ENCODE measurements around the gene SHANK3.
A peak's percentile ranks its signal among the peaks of the same experiment; 100 is the strongest.
"Not testable (repeated sequence)": the region's sequence is repeated elsewhere in the genome, so short reads cannot be mapped to it uniquely, and the experiment has no call there.

The SHANK3 gene

GRCh38 chr22:50672471-50673230 lies at the start of gene SHANK3:
SHANK3 (plus strand) TSS chr22:50672823.
- no peak within 1 kb of the TSS for H3K4me3 ChIP-seq (ENCODE audit: low read length)
- TF ChIP-seq ZNF274 (IDR thresholded peaks at IDR 0.05; ENCODE audit: low read depth, low read length): no peak

DNA sequence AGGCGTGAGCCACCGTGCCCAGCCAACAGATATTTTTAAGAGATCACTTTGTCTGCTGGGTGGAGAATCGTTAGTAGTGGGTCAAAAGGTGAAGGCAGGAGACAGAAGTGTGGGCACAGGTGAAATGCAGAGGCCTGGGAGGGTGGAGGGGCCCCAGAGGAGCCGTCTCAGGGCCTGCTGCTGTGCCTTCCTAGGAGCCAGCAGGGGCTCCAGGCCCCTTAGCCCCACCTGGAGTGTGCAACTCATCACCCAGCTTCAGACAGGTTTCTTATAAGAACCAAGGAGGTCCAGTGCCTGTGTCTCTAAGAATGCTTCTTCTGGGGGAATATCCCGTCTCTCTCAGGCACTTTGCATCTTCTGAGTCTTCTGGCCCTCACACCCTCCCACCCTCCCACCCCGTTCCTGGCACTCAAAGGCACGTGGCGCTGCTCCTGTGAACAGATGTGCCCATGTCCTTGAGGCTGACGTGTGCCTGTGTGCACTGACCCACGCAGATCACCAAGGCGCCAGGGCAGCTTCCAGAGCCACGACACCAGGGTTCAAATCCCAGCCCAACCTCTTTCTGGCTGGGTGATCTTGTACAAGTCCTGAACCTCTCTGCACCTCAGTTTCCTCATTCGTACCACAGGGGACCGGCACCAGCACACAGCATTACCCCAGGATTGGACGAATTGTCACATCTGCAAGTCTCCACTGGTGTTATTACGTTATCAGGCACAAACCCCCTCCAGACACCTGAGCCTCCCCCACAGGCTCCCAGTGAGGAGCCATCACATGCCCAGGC lies 48.1 kb upstream of the SHANK3 start:
- no peak for TF ChIP-seq ZNF274 (IDR thresholded peaks at IDR 0.05; ENCODE audit: low read depth, low read length)
- H3K4me3 ChIP-seq (ENCODE audit: low read length): no peak overlapping the region

DNA sequence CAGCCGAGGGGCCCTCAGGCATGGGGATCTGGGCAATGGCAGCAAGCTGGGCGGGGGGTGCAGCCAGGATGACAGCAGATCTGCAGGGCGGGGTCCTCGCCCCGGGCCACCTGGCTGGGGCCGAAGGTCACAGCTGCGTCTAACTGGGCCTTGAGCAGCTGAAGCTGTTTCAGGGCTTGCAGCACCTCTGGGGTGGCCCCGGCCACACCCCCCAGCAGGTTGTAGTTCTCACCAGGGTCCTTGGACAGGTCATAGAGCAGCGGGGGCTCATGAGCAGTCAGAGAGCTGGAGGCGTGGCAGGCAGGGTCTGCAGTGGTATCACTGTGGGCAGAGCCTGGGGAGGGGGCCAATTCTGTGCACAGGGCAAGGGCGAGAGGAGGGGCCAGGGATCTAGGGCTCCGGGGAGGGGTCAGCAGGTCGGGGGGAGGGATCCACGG lies 47.5 kb upstream of the SHANK3 start:
- no peak overlapping the region for H3K4me3 ChIP-seq (ENCODE audit: low read length)
- no peak for TF ChIP-seq ZNF274 (IDR thresholded peaks at IDR 0.05; ENCODE audit: low read depth, low read length)

- no peak overlapping the region for H3K4me3 ChIP-seq (ENCODE audit: low read length)
- no peak for TF ChIP-seq ZNF274 (IDR thresholded peaks at IDR 0.05; ENCODE audit: low read depth, low read length)
Measured at GRCh38 chr22:50625568-50626313, 46.9 kb upstream of the SHANK3 start.

GRCh38 chr22:50626314-50626849 lies 46.2 kb upstream of the SHANK3 start:
- H3K4me3 ChIP-seq (ENCODE audit: low read length): no peak overlapping the region
- no peak for TF ChIP-seq ZNF274 (IDR thresholded peaks at IDR 0.05; ENCODE audit: low read depth, low read length)

DNA sequence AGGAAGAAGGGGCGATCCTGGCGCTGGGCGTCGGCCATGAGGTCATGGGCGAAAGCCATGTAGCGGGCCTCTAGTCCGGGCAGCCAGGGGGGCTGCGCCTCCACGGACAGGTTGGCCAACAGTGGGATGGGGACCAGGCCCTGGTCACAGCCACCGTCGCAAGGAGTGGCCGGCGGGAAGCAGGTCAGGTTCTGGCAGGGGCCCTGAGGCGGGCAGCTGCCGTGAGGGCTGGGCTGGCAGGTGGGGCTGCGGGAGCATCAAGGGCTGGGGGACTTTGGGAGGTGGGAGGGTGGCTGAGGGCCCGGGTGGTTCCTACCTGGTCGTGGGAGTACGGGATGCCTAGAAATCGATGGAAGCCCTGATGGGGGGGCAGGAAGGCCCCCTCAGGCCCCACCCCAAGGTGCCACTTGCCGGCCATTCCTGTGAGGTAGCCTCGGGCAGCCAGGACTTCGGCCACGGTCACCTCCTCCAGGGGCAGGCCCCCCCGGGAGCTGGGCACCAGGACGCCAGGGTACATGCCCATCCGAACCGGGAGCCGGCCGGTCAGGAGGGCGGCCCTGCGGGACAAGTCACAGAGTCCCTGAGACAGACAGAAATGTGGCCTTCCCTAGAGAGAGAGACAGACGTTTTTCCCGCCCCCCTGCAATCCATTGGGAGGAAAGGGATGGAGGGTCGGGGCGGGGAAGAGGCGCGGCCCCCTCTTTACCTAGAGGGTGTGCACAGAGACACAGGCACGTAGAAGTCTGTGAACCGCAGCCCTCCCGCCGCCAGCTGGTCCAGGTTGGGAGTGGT lies 45.6 kb upstream of the SHANK3 start:
- no peak for TF ChIP-seq ZNF274 (IDR thresholded peaks at IDR 0.05; ENCODE audit: low read depth, low read length)
- H3K4me3 ChIP-seq (ENCODE audit: low read length): peak overlapping the region; percentile 83

DNA sequence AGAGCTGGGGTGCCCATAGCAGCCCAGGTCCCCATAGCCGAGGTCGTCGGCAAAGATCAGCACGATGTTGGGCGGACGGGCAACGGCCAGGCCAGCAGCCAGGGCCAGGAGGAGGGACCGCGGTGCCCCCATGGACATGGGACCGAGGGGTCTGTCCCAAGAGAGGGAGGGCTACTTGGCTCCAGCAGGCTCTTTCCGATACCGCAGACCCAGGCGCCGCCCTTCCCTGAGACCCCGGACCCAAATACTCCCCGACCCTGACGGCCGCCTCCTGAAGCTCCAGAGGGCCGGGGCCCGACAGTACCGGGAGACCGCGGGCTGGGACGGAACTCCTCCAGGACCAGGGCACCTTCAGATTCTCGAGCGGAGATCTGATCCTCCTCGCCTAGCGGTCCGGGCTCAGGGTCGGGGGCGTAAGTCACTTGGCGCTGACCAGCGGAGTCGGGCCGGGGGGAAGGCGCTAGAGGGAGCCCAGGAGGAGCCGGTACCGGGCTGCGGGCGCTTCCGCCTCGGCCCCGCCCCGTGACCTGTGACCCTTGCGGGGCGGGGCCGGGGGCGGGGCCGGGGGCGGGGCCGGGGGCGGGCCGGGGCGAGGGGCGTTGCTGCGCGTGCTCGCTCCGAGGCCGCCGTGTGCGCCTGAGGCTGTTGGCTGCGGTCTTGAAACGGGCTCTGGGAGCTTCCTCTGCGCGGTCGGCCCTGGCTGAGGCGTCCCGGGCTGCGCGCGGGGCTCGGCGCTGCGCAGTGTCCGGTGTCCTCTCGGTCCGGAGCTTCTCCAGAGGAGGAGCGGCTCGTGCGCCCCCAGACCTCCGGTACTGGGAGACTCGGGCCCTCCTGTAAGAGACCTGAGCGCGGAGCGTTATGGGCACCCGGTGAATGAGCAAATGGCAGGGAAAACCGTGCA lies 44.7 kb upstream of the SHANK3 start, which contains the start of gene ARSA:
Gene ARSA, minus strand, starts transcription at position 511 of the 901 bp plus-strand sequence. Its CDS starts 373 bp downstream, at position 138.
- H3K4me3 ChIP-seq (ENCODE audit: low read length): peak within 1 kb of the TSS; percentile 83
- no peak for TF ChIP-seq ZNF274 (IDR thresholded peaks at IDR 0.05; ENCODE audit: low read depth, low read length)

GRCh38 chr22:50628543-50629134 lies 44.0 kb upstream of the SHANK3 start:
- peak overlapping the region; percentile 78 for H3K4me3 ChIP-seq (ENCODE audit: low read length)
- no peak for TF ChIP-seq ZNF274 (IDR thresholded peaks at IDR 0.05; ENCODE audit: low read depth, low read length)

DNA sequence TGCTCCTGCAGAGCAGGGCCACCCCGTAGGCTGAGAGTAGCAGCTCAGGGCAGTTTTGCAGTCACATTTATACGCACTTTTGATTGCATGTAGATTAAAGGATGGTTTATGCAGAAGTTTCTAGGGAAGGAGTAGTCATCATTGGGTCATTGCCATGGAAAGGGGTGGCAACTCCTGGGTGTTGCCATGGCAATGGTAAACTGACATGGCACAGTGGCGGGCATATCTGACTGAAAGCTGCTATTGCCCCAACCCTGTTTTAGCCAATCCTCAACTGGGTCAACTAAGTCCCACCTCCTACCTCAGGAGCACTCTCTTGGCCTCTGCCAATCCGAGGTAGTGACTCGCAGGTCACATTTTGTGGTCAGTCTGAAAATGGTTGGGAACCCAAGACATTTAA lies 42.2 kb upstream of the SHANK3 start:
- H3K4me3 ChIP-seq (ENCODE audit: low read length): no peak overlapping the region
- TF ChIP-seq ZNF274 (IDR thresholded peaks at IDR 0.05; ENCODE audit: low read depth, low read length): no peak

- H3K4me3 ChIP-seq (ENCODE audit: low read length): no peak overlapping the region
Measured at GRCh38 chr22:50633086-50633485, 39.5 kb upstream of the SHANK3 start.

GRCh38 chr22:50633771-50634170 lies 38.9 kb upstream of the SHANK3 start:
- no peak for TF ChIP-seq ZNF274 (IDR thresholded peaks at IDR 0.05; ENCODE audit: low read depth, low read length)
- H3K4me3 ChIP-seq (ENCODE audit: low read length): no peak overlapping the region

More at GRCh38 chr22:50633086-50633485, 39.5 kb upstream of the SHANK3 start:
- no peak for TF ChIP-seq ZNF274 (IDR thresholded peaks at IDR 0.05; ENCODE audit: low read depth, low read length)

- no peak overlapping the region for H3K4me3 ChIP-seq (ENCODE audit: low read length)
- TF ChIP-seq ZNF274 (IDR thresholded peaks at IDR 0.05; ENCODE audit: low read depth, low read length): no peak
Measured at GRCh38 chr22:50635591-50635990, 37.0 kb upstream of the SHANK3 start.

DNA sequence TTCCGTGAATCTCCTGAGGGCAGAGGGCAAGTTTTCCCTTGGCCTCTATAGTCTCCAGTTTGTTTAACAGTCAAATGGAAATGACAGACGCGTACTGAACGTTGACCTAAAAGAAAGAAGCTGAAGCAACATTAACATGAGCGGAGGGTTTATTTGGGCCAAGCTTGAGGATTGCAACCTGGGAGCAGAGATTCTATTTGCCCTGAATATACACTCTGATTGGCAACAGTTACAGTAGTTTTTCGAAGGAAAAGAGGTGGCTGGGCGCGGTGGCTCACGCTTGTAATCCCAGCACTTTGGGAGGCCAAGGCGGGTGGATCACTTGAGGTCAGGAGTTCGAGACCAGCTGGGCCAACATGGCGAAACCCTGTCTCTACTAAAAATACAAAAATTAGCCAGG lies 32.3 kb upstream of the SHANK3 start:
- not testable (repeated sequence) for H3K4me3 ChIP-seq (ENCODE audit: low read length)
